HS-27A (cell line): Measurements from ENCODE around the gene ALLC.

Experiments used
- DNase-seq: peaks from one replicate; pipeline ENCODE4 v3.0.0-alpha.2; 2012; ENCODE audit warnings: low read depth, missing footprints

ALLC gene

DNA sequence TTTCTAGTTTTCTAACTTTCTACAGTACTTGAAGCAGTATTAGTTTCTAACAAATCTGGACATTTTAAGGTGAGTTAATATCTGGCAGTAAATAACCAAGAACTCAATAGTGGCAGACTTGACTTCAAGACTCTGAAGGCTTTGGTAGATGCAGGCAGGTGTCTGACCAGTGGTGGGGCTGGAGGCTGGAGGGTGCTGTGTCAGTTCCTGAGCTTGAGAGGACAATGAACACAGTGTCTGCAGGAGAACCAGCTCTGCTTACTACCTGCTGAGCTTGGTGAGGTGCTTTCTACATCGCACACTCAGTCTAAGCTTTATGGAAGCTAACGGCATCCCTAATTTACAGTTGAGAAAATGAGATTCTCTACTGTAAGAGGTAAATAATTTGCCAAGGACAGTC is 21.2 kb downstream of the ALLC start:
- DNase-seq, result no peak

DNA sequence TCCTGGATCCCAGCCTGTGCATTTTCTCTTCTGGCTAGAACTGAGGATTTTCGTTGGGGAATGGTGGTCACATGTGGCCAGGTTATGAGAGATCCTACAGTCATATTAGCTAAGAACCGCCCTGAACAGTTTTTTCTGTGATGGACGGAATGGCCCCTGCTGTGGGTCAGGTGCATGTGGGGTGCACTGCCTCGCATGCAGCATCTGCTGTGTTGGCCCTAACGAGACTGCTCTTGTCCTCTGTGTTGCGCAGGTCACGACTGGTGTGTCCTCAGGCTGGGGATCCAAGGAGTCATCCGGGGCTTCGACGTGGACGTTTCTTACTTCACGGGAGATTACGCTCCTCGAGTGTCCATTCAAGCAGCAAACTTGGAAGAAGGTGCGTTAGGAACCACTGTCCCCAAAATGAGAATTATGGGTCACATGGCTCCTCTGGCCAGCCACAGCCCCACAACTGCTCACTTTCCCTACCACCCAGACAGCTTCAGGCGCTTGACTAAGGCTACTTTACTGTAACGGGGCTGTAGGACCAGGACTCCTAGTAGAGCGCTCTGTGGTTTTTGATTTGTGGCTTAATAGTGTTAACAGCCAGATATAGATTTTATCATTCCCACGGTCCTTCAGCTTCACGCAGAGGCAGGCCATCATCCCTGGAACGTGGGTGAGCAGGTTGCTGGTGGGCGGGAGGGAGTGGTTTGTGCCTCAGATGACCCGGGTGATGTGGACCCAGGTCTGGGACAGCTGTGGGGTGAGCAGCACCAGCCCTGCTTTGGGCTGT is 21.8 kb downstream of the ALLC start:
- DNase-seq, result no peak

DNA sequence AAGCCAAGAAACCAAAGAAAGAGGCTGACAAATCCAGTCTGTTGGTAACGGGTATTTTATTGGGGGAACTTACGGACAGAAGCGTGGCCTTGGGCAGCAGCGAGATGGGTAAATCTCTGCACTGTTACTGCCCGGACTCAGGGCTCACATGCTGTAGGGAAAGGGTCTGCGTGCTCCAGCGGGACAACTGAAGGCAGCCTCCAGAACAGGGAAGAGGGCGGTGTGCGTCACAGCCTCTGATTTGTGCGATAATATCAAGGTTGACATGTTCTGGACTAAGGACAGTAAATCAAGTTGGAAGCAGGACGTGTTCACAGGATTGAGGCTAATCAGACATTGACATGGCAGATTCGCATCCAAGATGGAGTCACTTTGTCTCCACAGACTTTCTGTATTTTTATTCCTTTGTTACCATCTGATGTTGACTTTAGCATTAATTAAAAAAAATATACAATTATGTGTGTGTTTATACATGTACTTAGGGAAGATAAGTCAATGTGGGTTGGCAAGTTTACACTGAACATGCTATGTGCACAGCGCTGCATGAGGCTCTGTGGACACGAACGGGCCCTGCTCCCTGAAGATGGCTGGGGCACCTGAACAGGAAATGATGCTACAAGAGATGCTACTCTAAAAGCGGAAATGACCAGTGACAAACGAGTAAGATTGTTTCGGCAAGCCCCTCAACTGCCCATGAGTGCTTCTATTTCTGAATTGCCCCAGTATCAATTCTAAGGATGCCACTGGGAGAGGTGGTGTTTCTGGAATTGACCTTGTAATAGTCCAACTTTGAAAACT is 22.7 kb downstream of the ALLC start:
- DNase-seq, result no peak

DNA sequence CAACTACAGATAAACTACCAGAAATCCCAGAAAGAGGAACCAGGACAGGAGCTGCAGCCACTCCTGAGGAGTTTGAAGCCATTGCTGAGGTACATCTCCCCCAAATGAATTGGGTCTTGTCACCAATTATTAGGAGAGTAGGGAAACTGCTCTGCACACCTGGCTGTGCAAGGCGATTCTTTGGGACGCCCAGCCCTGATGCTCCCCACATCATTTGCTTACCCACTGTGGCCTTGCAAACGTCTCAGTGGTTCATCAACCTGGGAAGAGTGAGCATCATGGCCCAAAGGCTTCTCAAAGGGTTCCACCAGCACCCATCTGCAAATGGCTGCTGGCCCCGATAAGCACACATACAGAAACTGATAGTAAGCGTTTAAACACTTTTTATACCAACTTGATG is 23.6 kb downstream of the ALLC start:
- no peak for DNase-seq

DNA sequence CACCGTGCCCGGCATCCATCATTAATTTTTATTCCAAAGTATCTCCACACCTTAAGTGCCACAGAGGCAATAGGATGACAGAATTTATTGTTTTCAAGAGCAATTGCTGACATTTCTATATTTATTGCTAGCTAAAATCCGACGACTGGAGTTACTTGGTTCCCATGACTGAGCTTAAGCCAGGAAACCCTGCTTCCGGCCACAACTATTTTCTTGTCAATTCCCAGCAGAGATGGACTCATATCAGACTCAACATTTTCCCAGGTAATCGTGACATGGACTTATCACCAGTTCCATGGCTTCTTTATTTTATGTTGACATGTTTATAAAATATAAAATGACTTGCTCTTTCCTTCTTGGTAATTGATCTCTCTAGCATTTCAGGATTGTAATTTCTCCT is 24.8 kb downstream of the ALLC start:
- no peak for DNase-seq

DNA sequence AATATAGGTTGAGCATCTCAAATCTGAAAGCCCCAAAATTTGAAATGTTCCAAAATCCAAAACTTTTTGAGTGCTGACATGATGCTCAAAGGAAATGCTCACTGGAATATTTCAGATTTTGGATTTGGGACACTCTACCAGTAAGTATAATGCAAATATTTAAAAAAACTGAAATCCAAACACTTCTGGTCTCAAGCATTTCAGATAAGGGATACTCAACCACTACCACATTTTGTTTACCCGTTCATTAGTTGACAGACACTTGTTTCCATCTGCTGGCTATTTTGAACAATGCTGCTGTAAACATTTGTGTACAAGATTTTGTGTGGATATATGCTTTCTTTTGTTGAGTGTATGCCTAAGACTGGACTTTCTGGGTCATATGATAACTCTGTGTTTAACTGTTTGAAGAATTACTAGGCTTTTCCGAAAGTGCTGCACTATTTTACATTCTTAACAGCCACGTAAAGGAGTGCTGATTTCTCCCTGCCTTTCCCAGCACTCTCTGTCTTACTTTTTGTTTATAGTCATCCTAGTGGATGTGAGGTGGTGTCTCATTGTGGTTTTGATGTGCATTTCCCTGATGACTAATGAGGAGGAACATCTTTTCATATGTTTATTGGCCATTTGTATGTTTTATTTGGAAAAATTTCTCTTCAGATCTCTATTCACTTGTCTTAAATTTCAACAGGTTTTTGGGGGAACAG is 25.9 kb downstream of the ALLC start:
- no peak for DNase-seq

DNA sequence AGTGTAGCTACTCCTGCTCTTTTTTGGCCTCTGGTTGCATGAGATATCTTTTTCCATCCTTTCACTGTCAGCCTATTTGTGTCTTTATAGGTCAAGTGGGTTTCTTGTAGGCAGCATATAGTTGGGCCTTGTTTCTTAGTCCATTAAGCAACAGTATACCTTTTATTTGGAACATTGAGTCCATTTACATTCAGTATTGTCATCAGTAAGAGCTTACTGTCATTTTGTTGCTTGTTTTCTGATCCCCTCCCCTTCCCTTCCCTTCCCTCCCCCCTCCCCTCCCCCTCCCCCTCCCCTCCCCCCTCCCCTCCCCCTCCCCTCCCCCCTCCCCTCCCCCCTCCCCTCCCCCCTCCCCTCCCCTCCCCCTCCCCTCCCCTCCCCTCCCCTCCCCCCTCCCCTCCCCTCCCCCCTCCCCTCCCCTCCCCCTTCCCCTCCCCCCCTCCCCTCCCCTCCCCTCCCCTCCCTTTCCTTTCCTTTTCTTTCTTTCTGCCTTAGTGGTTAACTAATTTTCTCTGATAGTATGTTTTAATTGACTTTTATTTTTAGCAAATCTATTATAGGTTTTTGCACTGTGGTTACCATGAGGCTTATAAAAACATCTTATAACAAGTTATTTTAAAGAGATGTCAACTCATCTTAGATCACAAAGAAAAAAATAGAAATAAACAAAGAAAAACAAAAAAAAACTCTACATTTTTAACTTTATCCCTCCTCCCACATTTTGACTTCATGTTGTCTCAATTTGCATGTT is 32.2 kb downstream of the ALLC start:
- no peak for DNase-seq

DNA sequence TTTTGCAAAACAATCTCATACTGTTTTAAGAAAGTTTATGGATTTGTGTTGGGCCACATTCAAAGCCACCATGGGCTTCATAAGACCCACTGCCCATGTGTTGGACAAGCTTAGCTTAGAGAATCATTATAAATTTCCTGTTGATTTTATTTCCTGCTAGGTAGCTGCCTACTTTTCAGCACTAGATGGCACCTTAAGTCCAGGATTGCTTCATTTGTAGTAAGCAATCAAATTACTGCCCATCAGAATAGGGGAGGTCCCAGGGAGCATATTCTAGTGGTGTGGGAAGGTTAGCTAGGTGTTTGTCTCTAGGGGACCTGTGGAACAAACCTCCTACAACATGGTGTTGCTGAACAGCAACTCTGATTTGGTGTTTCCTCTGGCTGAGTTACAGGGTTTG is 34.4 kb downstream of the ALLC start:
- no peak for DNase-seq

DNA sequence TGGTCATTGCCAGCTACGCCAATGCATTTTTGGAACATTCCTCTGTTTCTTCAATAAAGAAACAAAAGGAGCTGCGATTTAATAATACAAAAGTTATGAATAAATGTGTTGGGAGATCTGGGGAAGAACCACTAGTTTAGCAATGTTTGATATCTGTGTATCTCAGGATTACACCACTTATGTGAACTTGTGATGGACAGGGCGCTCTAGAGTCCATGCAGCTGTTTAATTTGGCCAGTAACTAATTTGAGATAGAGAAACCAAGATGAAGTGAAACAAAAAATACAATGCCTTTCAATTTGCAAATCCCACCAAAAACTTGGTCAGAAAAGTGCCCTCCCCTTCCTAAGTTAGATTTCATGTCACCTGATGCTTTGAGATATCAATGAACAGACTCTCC is 38.5 kb downstream of the ALLC start:
- DNase-seq, result no peak

DNA sequence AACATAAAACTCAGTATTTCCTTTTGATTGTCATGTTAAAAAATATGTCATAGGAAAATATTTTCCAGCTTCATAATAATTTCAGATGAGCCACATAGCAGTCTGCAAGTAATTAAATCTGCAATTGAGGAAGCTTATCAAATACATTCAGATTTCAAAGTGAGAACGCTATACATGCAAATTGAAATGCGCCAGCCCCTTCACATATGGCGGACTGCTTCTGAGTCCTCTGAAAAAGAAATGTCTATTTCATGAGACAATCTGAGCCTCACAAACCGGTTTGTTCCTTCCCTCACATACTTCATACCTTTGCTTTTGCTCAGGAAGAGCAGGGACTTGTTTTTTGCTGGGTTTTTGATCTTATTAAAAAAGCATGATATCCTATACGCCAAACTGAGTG is 43.1 kb downstream of the ALLC start:
- no peak for DNase-seq

DNA sequence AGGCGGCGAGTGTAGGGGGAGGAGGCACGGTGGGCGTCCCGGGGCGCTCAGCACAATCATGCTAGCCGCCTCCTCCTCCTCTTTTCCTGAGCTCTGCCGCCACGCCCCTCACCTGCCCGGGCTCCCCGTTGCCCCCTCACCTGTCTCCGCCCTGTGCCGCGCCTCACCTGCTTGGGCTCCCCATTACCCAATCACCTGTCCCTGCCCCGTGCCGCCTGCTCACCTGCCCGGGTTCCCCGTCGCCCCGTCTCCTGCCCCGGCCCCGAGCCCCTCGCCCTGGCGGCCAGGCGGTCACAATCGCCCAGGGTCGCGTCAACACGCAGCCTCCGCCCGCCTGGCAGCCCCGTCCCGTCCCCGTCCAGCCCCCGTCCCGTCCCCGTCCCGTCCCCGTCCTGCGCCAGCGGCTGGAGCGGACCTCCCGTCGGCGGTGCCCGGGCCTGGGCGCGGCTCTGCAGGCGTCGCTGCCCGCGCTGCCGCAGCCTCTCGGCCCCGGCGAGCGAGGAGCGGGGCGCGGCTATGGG is 45.3 kb downstream of the ALLC start, which contains the start of gene DCDC2C:
Gene DCDC2C, plus strand, starts transcription at position 340 of the 521 bp plus-strand sequence. Its CDS starts 177 bp downstream, at position 517.
- no peak for DNase-seq

DNA sequence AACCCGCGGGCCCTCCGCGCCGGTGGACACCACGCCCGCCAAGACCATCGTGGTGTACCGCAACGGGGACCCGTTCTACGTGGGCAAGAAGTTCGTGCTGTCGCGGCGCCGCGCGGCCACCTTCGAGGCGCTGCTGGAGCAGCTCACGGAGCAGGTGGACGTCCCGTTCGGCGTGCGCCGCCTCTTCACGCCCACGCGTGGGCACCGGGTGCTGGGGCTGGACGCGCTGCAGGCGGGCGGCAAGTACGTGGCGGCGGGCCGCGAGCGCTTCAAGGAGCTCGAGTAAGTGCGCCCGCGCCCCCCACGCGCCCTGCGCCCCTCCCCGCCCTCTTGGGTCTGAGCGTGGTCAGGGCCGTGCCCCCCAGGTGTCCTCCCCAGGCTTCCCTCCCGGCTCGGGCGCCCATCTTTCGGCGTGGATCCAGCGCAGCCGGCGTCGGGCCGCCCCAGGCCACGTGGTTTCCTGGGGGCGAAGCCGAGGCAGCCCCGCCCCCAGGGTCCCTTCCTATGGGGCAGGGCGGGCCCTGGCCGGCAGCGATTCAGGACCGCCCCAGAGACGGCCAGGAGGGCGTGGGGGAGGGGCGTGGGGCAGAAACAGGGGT is 45.9 kb downstream of the ALLC start:
- DNase-seq, result no peak

DNA sequence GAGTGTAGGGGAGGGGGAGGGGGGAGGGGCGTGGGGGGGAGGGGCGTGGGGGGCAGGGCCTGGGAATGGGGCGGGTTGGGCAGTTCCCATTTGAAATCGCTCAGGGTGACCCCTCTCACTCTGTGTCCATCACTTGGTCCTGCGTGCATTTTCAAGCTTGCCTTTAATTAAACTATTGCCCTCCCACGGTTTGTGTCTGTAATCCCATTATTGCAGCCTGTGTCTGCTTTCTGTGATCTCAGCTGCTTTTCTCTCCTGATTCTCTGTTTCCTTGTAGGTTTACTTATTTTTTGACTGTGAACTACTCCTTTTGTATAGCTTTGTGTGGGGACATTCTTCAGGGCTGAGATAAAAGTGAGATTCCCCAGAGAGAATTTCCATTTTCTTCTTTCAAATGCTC is 46.7 kb downstream of the ALLC start:
- no peak for DNase-seq

DNA sequence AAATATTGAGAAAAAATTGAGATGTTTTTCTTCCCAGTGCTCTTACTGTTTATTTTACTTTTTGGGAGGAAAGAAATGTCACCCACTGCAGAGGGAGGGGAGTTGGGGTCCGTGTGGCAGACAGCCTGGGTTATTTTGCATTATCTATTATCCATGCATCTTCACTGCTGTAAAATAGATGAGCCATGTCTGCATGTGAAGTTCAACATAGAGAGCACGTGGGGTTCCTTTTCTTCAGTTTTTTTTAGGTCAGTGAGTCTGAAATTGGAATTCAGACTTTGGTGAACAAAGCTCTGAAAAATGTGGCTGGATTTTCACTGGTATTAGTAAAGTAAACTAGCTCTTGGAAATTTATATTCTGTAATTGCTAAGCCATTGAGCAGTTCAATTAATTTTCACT is 47.8 kb downstream of the ALLC start:
- no peak for DNase-seq

DNA sequence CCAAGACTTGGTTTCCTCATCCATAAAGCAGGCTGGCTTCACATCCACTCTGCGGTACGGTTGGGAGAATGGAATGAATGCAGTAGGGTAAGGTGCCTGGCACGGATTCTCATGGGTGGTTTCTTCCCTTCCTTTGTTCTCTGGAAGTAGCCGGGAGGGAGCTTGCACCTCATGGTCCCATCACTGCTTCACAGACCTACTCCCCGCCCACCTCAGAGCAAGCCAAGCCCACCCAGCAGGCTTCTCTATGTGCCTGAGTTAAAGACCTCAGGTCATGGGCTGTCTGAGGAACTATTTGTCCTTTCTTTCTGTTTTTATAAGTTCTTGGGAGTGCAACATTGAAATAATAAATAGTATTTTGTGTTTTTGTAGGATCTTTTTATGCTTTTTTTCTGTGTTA is 48.9 kb downstream of the ALLC start:
- DNase-seq, result no peak

DNA sequence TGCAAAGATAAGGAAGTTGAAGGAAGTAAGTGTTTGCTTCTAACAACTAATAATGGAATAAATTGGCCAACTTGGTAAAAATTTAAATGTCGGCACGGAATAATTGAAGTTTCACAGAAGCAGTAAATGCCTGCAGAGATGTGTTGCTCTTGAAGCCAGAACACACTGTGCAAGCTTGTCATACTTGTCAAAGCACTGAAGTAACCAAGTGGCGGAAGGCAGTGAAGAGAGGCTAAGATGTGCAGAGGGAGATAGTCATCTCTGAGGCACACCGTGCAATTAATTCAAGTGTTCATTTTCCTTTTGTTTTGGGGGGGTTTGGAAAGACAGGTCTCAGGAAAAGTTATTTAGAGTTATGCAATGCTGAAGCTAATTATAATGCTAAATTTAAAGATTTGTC is 50.6 kb downstream of the ALLC start:
- DNase-seq, result no peak

DNA sequence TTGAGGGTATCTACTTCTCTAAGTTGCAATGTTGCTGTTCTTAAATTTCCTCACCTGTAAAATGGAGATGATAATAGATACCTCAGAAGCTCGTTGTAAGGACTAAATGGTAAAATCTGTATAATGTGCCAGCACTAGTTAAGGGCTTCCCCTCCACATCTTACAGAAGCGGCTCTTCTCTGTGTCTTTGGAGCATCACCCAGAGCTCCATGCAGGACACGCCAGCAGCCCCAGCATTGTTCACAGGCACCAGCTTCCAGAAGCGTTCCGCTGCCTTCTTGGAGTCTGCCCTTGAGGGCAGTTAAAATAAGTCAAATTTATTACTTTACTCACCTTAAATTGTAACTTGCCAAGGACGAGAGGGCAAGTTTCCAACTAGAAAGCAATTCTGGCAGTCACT is 51.2 kb downstream of the ALLC start:
- DNase-seq, result no peak

DNA sequence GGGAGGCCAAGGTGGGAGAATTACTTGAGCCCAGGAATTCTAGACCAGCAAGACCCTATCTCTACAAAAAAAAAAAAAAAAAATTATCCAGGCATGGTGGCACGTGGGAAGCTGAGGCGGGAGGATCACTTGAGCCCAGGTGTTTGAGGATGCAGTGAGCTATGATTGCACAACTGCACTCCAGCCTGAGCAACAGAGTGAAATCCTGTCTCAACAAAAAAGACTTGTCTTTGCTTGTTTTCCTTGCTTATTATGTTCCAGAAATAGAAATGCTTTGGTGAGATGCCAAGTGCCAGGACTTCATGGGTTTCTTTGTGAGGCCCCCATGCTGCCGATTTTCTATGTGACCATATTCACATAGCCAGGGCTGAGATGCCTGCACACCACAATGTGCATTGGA is 54.4 kb downstream of the ALLC start:
- DNase-seq, result no peak

DNA sequence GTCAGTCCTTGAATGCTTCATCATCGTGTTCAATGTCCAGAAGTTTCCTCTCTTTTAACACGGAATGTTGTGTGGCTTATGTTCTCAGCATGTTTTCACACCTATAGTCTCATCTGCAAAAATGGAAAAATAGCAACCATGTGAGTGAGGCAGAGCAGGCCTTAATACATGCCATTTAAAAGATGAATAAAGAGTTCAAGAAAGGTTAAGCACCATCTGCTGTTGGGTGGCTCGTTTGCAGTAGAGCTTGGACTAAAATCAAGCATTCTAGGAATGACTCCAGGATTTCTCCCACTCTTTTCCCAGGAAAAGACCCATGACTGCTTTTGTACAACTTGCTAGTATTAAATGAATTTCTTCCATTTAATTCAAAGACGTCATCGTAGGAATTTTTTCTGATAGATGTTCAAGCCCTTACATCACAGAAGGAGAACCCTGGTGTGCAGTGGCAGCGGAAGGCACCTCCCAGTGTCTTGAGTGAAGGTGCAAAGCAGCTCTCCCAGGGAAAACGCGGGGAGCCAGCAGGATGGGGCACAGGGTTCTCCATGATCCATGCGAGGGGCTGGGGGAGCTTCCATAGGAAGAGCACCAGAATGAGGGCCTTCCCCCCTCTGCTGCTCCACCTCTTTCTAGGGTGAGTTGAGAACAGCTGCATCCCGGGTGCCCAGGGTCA is 55.0 kb downstream of the ALLC start:
- DNase-seq, result no peak

DNA sequence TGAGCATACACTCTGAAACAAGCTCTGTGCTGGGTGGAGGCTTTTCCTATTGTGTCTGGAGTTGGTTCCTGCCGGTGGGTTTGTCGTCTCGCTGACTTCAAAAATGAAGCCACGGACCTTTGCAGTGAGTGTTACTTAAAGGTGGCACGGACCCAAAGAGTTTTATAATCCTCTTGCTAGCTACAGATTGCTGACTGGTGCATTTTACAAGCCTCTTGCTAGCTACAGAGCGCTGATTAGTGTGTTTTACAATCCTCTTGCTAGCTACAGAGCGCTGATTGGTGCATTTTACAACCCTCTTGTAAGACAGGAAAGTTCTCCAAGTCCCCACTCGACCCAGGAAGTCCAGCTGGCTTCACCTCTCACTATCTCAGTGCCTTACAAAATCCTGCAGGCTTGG is 60.7 kb downstream of the ALLC start:
- no peak for DNase-seq

DNA sequence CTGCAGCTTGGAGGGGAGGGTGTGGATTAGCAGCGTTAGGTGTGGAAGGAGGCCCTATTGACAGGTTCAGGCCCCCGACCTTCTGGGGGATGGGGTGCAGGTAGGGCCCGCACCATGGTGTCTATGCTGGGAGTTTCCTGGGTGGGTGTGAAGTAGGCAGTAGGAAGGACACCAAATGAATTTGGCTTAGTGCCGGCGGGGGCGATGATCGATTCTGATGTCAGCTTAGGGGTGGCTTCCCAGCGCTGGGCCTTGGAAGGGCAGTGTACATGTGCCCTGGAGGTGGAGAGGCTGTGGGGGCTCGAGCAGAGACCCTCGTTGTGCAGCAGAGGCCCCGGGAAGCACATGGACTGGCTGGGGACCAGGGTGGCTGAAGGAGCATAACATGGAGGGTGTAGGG is 67.0 kb downstream of the ALLC start:
- DNase-seq, result no peak
